Gastroesophageal sphincter (tissue), 2 donors: ENCODE data around the gene PRKAB2.

Experiments used
- EP300 ChIP-seq: sonication (generic); formaldehyde crosslinking; IDR thresholded peaks from one replicate; pipeline ENCODE4 v1.6.1; 2017; ENCODE audit warnings: antibody characterized with exemption, mild to moderate bottlenecking
- POLR2AphosphoS5 ChIP-seq: sonication (generic); formaldehyde crosslinking; IDR thresholded peaks from one replicate; pipeline ENCODE4 v1.6.1; 2017; ENCODE audit warnings: antibody characterized with exemption

- no peak for TF ChIP-seq POLR2AphosphoS5
- no peak for TF ChIP-seq EP300
Measured at GRCh38 chr1:147202576-147202975, 30.3 kb upstream of the PRKAB2 start.
